Neuronal stem cell (in vitro differentiated cells): ENCODE measurements around the gene DENND6B.

Source experiments
- DNase-seq: peaks from one replicate; pipeline ENCODE4 v3.0.0-alpha.2; 2013; ENCODE audit warnings: low spot score
- H2AFZ ChIP-seq: one replicate; pipeline ENCODE4 v1.6.1; 2013; ENCODE audit warnings: mild to moderate bottlenecking, low read length, inconsistent platforms
- H2AK5ac ChIP-seq: 2 replicates; pipeline ENCODE4 v1.6.1; 2013; ENCODE audit warnings: low read depth, mild to moderate bottlenecking, inconsistent platforms, low read length, moderate library complexity, mixed read lengths
- H2BK120ac ChIP-seq: 2 replicates; pipeline ENCODE4 v1.6.1; 2013; ENCODE audit warnings: low read depth, mild to moderate bottlenecking, inconsistent platforms, low read length, moderate library complexity, mixed read lengths
- H2BK12ac ChIP-seq: one replicate; pipeline ENCODE4 v1.6.1; 2013; ENCODE audit warnings: low read length, inconsistent platforms
- H2BK15ac ChIP-seq: 2 replicates; pipeline ENCODE4 v1.6.1; 2013; ENCODE audit warnings: mild to moderate bottlenecking, low read length, inconsistent platforms, mixed read lengths
- H2BK5ac ChIP-seq: one replicate; pipeline ENCODE4 v1.6.1; 2013; ENCODE audit warnings: inconsistent platforms, mild to moderate bottlenecking, low read length, moderate library complexity
- H3K14ac ChIP-seq: one replicate; pipeline ENCODE4 v1.6.1; 2013; ENCODE audit warnings: low read length, inconsistent platforms
- H3K18ac ChIP-seq: 2 replicates; pipeline ENCODE4 v1.6.1; 2013; ENCODE audit warnings: low read length, inconsistent platforms
- H3K23ac ChIP-seq: 2 replicates; pipeline ENCODE4 v1.6.1; 2013; ENCODE audit warnings: low read depth, mild to moderate bottlenecking, mixed read lengths, low read length, inconsistent platforms; ENCODE audit not compliant: poor library complexity
- H3K27ac ChIP-seq: replicated peaks from 3 replicates; pipeline ENCODE4 v1.5.1; 2013; ENCODE audit warnings: low read length, inconsistent platforms
- H3K27me3 ChIP-seq, 3 experiments: 2 replicates each; pipeline ENCODE4 v1.6.1; 2013; ENCODE audit warnings: low read length in 3 of 3, mild to moderate bottlenecking in 2 of 3, inconsistent platforms in 1 of 3, low read depth in 1 of 3, mixed read lengths in 1 of 3, moderate library complexity in 1 of 3; ENCODE audit not compliant: control insufficient read depth in 3 of 3, insufficient read depth in 3 of 3
- H3K36me3 ChIP-seq, 2 donors: replicated peaks in 1 of 2; 2 replicates each; pipeline ENCODE4 v1.6.1; 2013; ENCODE audit warnings: low read length in 2 of 2; ENCODE audit not compliant: control insufficient read depth in 2 of 2, insufficient read depth in 2 of 2
- H3K4ac ChIP-seq: 2 replicates; pipeline ENCODE4 v1.6.1; 2013; ENCODE audit warnings: inconsistent platforms, mild to moderate bottlenecking, low read length, moderate library complexity
- H3K4me1 ChIP-seq, 2 donors: 1 replicate in 1 of 2; 2 replicates in 1 of 2; pipeline ENCODE4 v1.6.1; 2013; ENCODE audit warnings: low read length in 2 of 2, low read depth in 1 of 2; ENCODE audit not compliant: control insufficient read depth in 2 of 2, insufficient read depth in 1 of 2
- H3K4me2 ChIP-seq: one replicate; pipeline ENCODE4 v1.6.1; 2013; ENCODE audit warnings: mild to moderate bottlenecking, low read length, inconsistent platforms; ENCODE audit not compliant: insufficient read depth, poor library complexity, severe bottlenecking
- H3K4me3 ChIP-seq, 2 donors: 2 replicates each; pipeline ENCODE4 v1.5.1; 2013; ENCODE audit warnings: low read length in 2 of 2, mild to moderate bottlenecking in 2 of 2, inconsistent platforms in 1 of 2, moderate library complexity in 1 of 2
- H3K79me1 ChIP-seq: one replicate; pipeline ENCODE4 v1.6.1; 2013; ENCODE audit warnings: low read depth, mild to moderate bottlenecking, inconsistent platforms, low read length, moderate library complexity
- H3K9ac ChIP-seq: one replicate; pipeline ENCODE4 v1.6.1; 2013; ENCODE audit warnings: mild to moderate bottlenecking, low read depth, low read length, inconsistent platforms; ENCODE audit not compliant: poor library complexity
- H3K9me3 ChIP-seq, 2 donors: replicated peaks in 1 of 2; 2 replicates each; pipeline versions ENCODE3 to v1.6.1; 2013; ENCODE audit warnings: low read length in 2 of 2, mild to moderate bottlenecking in 2 of 2, inconsistent platforms in 1 of 2, low read depth in 1 of 2, mixed read lengths in 1 of 2, moderate library complexity in 1 of 2; ENCODE audit not compliant: control insufficient read depth in 2 of 2, insufficient read depth in 1 of 2
- H4K8ac ChIP-seq: one replicate; pipeline ENCODE4 v1.6.1; 2013; ENCODE audit warnings: low read depth, mild to moderate bottlenecking, inconsistent platforms, low read length, moderate library complexity
- H4K91ac ChIP-seq: one replicate; pipeline ENCODE4 v1.6.1; 2013; ENCODE audit warnings: low read length, low read depth, mild to moderate bottlenecking, inconsistent platforms; ENCODE audit not compliant: poor library complexity
- WGBS, 2 donors: extraction: QIAGEN DNeasy Blood & Tissue Kit; methylation state at CpG; one replicate each; pipeline ENCODE4 v1.1.7; 2013; ENCODE audit warnings: missing lambda C conversion rate in 2 of 2, mixed read lengths in 1 of 2; ENCODE audit not compliant: insufficient read length in 2 of 2, insufficient replicate concordance in 1 of 2; ENCODE audit errors: extremely low coverage in 2 of 2; 5-methylcytosine and 5-hydroxymethylcytosine counted together

Gene DENND6B

GRCh38 chr22:50267591-50268390 is 59.0 kb downstream of the DENND6B start:
- H2AK5ac ChIP-seq: peak overlapping the region; percentile 63
- peak overlapping the region; percentile 67 for H2BK15ac ChIP-seq
- no peak overlapping the region for H2BK12ac ChIP-seq
- peaks cover 0 to 9% (median 0%) of the 10 kb centered on the region in 3 experiments for H3K27me3 ChIP-seq
- H3K4ac ChIP-seq: no peak overlapping the region
- no peak overlapping the region for H2AFZ ChIP-seq
- H3K4me1 ChIP-seq: peaks cover 20 to 26% of the 10 kb centered on the region in 2 donors
- no peak for DNase-seq
- no peak overlapping the region for H4K91ac ChIP-seq
- H3K18ac ChIP-seq: no peak overlapping the region
- H2BK5ac ChIP-seq: peak overlapping the region; percentile 2
- H3K14ac ChIP-seq: no peak overlapping the region
- no peaks in the 10 kb centered on the region for H3K79me1 ChIP-seq
- no peak overlapping the region for H2BK120ac ChIP-seq
- no peak overlapping the region for H3K4me3 ChIP-seq
- H3K27ac ChIP-seq: no peak overlapping the region
- peaks cover 4 to 5% of the 10 kb centered on the region in 2 donors for H3K9me3 ChIP-seq
- peaks cover 0 to 17% of the 10 kb centered on the region in 2 donors for H3K36me3 ChIP-seq
- H3K9ac ChIP-seq: no peak overlapping the region
- H3K4me2 ChIP-seq: peak overlapping the region; percentile 11
- WGBS, 2 donors: no CpG with 5 or more reads among the region's 75 CpGs
- H3K23ac ChIP-seq: no peak overlapping the region
- no peak overlapping the region for H4K8ac ChIP-seq

- Histone ChIP-seq H2BK120ac (peak overlapping the region; percentile 87), H3K9me3 (peaks cover 4% of the 10 kb centered on the region in 2 donors), H3K27me3 (peaks cover 0 to 9% (median 0%) of the 10 kb centered on the region in 3 experiments), H3K4ac (no peak overlapping the region), H3K36me3 (peaks cover 0 to 17% of the 10 kb centered on the region in 2 donors), H4K8ac (no peak overlapping the region), H2BK15ac (peak overlapping the region; percentile 67), H2BK5ac (no peak overlapping the region), H3K27ac (no peak overlapping the region), H3K9ac (no peak overlapping the region), H3K4me1 (peaks cover 21 to 27% of the 10 kb centered on the region in 2 donors), H3K14ac (peak overlapping the region; percentile 38), H3K4me3 (no peak overlapping the region), H3K4me2 (no peak overlapping the region), H3K23ac (peak overlapping the region; percentile 43), H2AK5ac (peak overlapping the region; percentile 79), H2BK12ac (no peak overlapping the region), H2AFZ (no peak overlapping the region), H3K79me1 (no peaks in the 10 kb centered on the region), H4K91ac (no peak overlapping the region), H3K18ac (no peak overlapping the region)
- DNase-seq: no peak
- no CpG with 5 or more reads among the region's 37 CpGs for WGBS, 2 donors
These were observed 59.8 kb downstream of the DENND6B start for GRCh38 chr22:50266994-50267393.

- H3K18ac ChIP-seq: peak overlapping the region; percentile 27
- H3K23ac ChIP-seq: peak overlapping the region; percentile 48
- no peak overlapping the region for H3K14ac ChIP-seq
- peak overlapping the region; percentile 95 for H2BK15ac ChIP-seq
- no peak overlapping the region for H2AFZ ChIP-seq
- no peak overlapping the region for H3K4me2 ChIP-seq
- H3K4me1 ChIP-seq: peaks cover 11 to 24% of the 10 kb centered on the region in 2 donors
- H3K9ac ChIP-seq: no peak overlapping the region
- peaks cover 4% of the 10 kb centered on the region in 2 donors for H3K9me3 ChIP-seq
- no peak overlapping the region for H3K4me3 ChIP-seq
- peak overlapping the region; percentile 60 for H2BK12ac ChIP-seq
- peaks cover 0 to 7% (median 0%) of the 10 kb centered on the region in 3 experiments for H3K27me3 ChIP-seq
- peak overlapping the region; percentile 85 for H2AK5ac ChIP-seq
- peak overlapping the region; percentile 9 for H4K8ac ChIP-seq
- DNase-seq: no peak
- H3K27ac ChIP-seq: no peak overlapping the region
- peaks cover 6% of the 10 kb centered on the region for H3K79me1 ChIP-seq
- WGBS, 2 donors: no CpG with 5 or more reads among the region's 15 CpGs
- H3K36me3 ChIP-seq: peaks cover 0 to 17% of the 10 kb centered on the region in 2 donors
- no peak overlapping the region for H2BK120ac ChIP-seq
- H4K91ac ChIP-seq: no peak overlapping the region
- H3K4ac ChIP-seq: no peak overlapping the region
- H2BK5ac ChIP-seq: peak overlapping the region; percentile 63
These were observed 61.7 kb downstream of the DENND6B start for GRCh38 chr22:50264946-50265669.
